GM21529 (cell line): Measurements from ENCODE around the gene CEP97.

Source experiments
- ATAC-seq: cut with Tn5 transposase; IDR thresholded peaks from one replicate; pipeline ENCODE4 v1.9.1; 2021; ENCODE audit not compliant: unreplicated experiment

The CEP97 gene

GRCh38 chr3:101811875-101812274, 87.5 kb downstream of the CEP97 start:
- ATAC-seq: no peak

GRCh38 chr3:101812895-101813294, 88.5 kb downstream of the CEP97 start:
- no peak for ATAC-seq

- ATAC-seq: no peak
These were observed 89.5 kb downstream of the CEP97 start for GRCh38 chr3:101813817-101814440.

GRCh38 chr3:101814835-101815234, 90.4 kb downstream of the CEP97 start:
- no peak for ATAC-seq

- no peak for ATAC-seq
These were observed 92.1 kb downstream of the CEP97 start for GRCh38 chr3:101816215-101817149.

- ATAC-seq: no peak
These were observed 93.6 kb downstream of the CEP97 start for GRCh38 chr3:101817992-101818391.

GRCh38 chr3:101819649-101820206, 95.3 kb downstream of the CEP97 start:
- no peak for ATAC-seq
